Measurements from ENCODE around the gene C20orf204.

GRCh38 chr20:64080813-64081623, 45.0 kb downstream of the C20orf204 start:
- TF ChIP-seq CTCF (conservative IDR thresholded peaks at IDR 0.05) (no peak), ZFX (IDR thresholded peaks at IDR 0.05) (no peak)

All from C4-2B (cell line).